ENCODE data around the gene MUC22.

DNA sequence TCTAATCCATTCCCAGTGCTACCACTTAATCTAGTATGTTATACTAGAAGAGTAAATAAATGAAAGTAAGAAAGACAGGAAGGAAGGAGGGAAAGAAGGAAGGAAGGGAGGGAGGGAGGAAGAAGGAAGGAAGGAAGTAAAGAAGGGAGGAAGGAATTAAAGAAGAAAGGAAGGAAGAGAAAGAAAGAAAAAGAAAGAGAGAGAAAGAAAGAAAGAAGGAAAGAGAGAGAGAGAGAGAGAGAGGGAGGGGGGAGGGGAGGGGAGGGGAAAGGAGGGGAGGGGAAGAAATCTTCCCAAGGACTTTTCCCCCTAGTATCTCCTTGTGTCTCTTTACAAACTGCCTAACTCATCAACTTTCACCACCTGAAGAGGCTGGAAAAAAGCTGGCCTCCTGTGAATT is 47.6 kb upstream of the MUC22 start:
- TF ChIP-seq, protein P1, sequence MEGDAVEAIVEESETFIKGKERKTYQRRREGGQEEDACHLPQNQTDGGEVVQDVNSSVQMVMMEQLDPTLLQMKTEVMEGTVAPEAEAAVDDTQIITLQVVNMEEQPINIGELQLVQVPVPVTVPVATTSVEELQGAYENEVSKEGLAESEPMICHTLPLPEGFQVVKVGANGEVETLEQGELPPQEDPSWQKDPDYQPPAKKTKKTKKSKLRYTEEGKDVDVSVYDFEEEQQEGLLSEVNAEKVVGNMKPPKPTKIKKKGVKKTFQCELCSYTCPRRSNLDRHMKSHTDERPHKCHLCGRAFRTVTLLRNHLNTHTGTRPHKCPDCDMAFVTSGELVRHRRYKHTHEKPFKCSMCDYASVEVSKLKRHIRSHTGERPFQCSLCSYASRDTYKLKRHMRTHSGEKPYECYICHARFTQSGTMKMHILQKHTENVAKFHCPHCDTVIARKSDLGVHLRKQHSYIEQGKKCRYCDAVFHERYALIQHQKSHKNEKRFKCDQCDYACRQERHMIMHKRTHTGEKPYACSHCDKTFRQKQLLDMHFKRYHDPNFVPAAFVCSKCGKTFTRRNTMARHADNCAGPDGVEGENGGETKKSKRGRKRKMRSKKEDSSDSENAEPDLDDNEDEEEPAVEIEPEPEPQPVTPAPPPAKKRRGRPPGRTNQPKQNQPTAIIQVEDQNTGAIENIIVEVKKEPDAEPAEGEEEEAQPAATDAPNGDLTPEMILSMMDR (IDR thresholded peaks at IDR 0.05; ENCODE audit: low read depth, low read length, poor library complexity, severe bottlenecking): no peak
- TF ChIP-seq EZH2phosphoT487 (IDR thresholded peaks at IDR 0.05; ENCODE audit: borderline replicate concordance, low read length): no peak

Data from DOHH2 (cell line).